ENCODE data around the gene LRBA.

DNA sequence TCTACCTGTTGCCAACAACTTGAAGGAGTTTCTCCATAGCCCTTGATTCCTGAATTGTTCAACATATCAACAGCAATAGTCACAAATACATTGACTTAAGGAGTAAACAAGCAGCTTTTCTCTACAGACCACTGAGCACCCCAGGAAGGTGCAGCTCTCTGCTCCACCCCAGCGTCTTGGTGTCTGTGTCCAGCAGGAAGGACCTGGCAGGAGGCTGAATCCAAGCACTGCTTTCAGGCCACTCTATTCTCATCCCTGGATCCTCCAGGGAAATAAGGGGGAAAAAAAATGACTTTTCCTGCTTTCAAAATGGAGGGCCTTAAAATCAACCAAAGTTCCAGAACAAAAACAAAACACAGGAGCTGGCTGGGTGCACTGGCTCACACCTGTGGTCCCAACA, 593.5 kb downstream of the LRBA start:
- TF ChIP-seq CTCF (IDR thresholded peaks at IDR 0.05; ENCODE audit: low read depth, low read length, poor library complexity, severe bottlenecking) (no peak), EZH2phosphoT487 (IDR thresholded peaks at IDR 0.05; ENCODE audit: borderline replicate concordance, low read length) (no peak)
